Gastrocnemius medialis (tissue), 4 donors: ENCODE measurements around the gene IGFBPL1.

Experiments
- CTCF ChIP-seq, 5 experiments: fragments of 450-650 bp in 3 of 5; fragments of 200-600 bp in 2 of 5; sonication (generic) in 2 of 5; IDR thresholded peaks in 4 of 5; conservative IDR thresholded peaks in 1 of 5; 1 replicate in 4 of 5; 2 replicates in 1 of 5; pipeline ENCODE4 v1.5.1; 2016 to 2019; ENCODE audit warnings: antibody characterized with exemption in 5 of 5, mild to moderate bottlenecking in 3 of 5, moderate library complexity in 3 of 5
- POLR2A ChIP-seq, 2 donors: fragments of 450-650 bp; IDR thresholded peaks; one replicate each; pipeline ENCODE4 v1.6.1; 2017; ENCODE audit warnings: antibody characterized with exemption in 2 of 2, mild to moderate bottlenecking in 2 of 2, moderate library complexity in 2 of 2

- TF ChIP-seq CTCF (IDR thresholded peaks at IDR 0.05 in 4 of 5, conservative IDR thresholded peaks at IDR 0.05 in 1 of 5) (no peak), POLR2A (IDR thresholded peaks at IDR 0.05) (no peak)
These were observed 19.9 kb downstream of the IGFBPL1 start for GRCh38 chr9:38404314-38404713.
